Mesenchymal stem cell (in vitro differentiated cells and primary cell): Measurements from ENCODE around the gene KCND2.

ENCODE experiments used
- DNase-seq: peaks from one replicate; pipeline ENCODE4 v3.0.0-alpha.2; 2013
- H2AFZ ChIP-seq: one replicate; pipeline ENCODE4 v1.6.1; 2013; ENCODE audit warnings: low read depth, mild to moderate bottlenecking, control low read depth, inconsistent platforms, low read length, moderate library complexity
- H2AK5ac ChIP-seq: 2 replicates; pipeline ENCODE4 v1.6.1; 2013; ENCODE audit warnings: low read length, moderate library complexity, mild to moderate bottlenecking, inconsistent platforms; ENCODE audit not compliant: severe bottlenecking
- H2BK120ac ChIP-seq: one replicate; pipeline ENCODE4 v1.6.1; 2013; ENCODE audit warnings: low read depth, mild to moderate bottlenecking, inconsistent platforms, low read length, moderate library complexity
- H2BK12ac ChIP-seq, 2 experiments: one replicate each; pipeline ENCODE4 v1.6.1; 2013; ENCODE audit warnings: inconsistent platforms in 2 of 2, low read length in 2 of 2, mild to moderate bottlenecking in 2 of 2, moderate library complexity in 2 of 2, control low read depth in 1 of 2
- H2BK15ac ChIP-seq: one replicate; pipeline ENCODE4 v1.6.1; 2013; ENCODE audit warnings: mild to moderate bottlenecking, low read depth, inconsistent platforms; ENCODE audit not compliant: poor library complexity, severe bottlenecking
- H2BK5ac ChIP-seq: 2 replicates; pipeline ENCODE4 v1.6.1; 2013; ENCODE audit warnings: low read depth, mild to moderate bottlenecking, low read length, control low read depth, inconsistent platforms; ENCODE audit not compliant: poor library complexity, severe bottlenecking
- H3K14ac ChIP-seq, 2 experiments: one replicate each; pipeline ENCODE4 v1.6.1; 2013; ENCODE audit warnings: inconsistent platforms in 2 of 2, low read length in 2 of 2, control low read depth in 1 of 2, mild to moderate bottlenecking in 1 of 2, moderate library complexity in 1 of 2
- H3K18ac ChIP-seq, 2 experiments: one replicate each; pipeline ENCODE4 v1.6.1; 2013; ENCODE audit warnings: inconsistent platforms in 2 of 2, low read length in 2 of 2, control low read depth in 1 of 2, low read depth in 1 of 2, mild to moderate bottlenecking in 1 of 2
- H3K23ac ChIP-seq, 2 experiments: one replicate each; pipeline ENCODE4 v1.6.1; 2013; ENCODE audit warnings: inconsistent platforms in 2 of 2, low read length in 2 of 2, mild to moderate bottlenecking in 2 of 2, moderate library complexity in 2 of 2, control low read depth in 1 of 2
- H3K27ac ChIP-seq: 2 replicates; pipeline ENCODE4 v1.5.1; 2013; ENCODE audit warnings: mild to moderate bottlenecking, moderate library complexity, low read length, control low read depth, inconsistent platforms; ENCODE audit not compliant: poor library complexity, severe bottlenecking
- H3K27me3 ChIP-seq, 2 experiments: 2 replicates each; pipeline versions ENCODE4 v1.6.1 to v1.7.0; 2013; ENCODE audit warnings: low read length in 2 of 2, mild to moderate bottlenecking in 2 of 2, moderate library complexity in 2 of 2, control low read depth in 1 of 2, inconsistent platforms in 1 of 2; ENCODE audit not compliant: control insufficient read depth in 1 of 2, insufficient read depth in 1 of 2
- H3K36me3 ChIP-seq, 2 experiments: 2 replicates each; pipeline versions ENCODE4 v1.6.1 to v1.7.0; 2013; ENCODE audit warnings: low read length in 2 of 2, control low read depth in 1 of 2, inconsistent platforms in 1 of 2, low read depth in 1 of 2, mild to moderate bottlenecking in 1 of 2; ENCODE audit not compliant: insufficient read depth in 2 of 2, control insufficient read depth in 1 of 2
- H3K4ac ChIP-seq, 2 experiments: one replicate each; pipeline ENCODE4 v1.6.1; 2013; ENCODE audit warnings: inconsistent platforms in 2 of 2, low read length in 2 of 2, mild to moderate bottlenecking in 2 of 2, moderate library complexity in 2 of 2, control low read depth in 1 of 2, low read depth in 1 of 2
- H3K4me1 ChIP-seq: 2 replicates; pipeline ENCODE4 v1.6.1; 2013; ENCODE audit warnings: low read depth, low read length, control low read depth; ENCODE audit not compliant: control insufficient read depth, insufficient read depth
- H3K4me2 ChIP-seq: 2 replicates; pipeline ENCODE4 v1.6.1; 2013; ENCODE audit warnings: low read length, mild to moderate bottlenecking, inconsistent platforms; ENCODE audit not compliant: poor library complexity, severe bottlenecking
- H3K4me3 ChIP-seq, 2 experiments: 2 replicates each; pipeline versions ENCODE4 v1.5.1 to v1.7.0; 2013; ENCODE audit warnings: low read length in 2 of 2, mild to moderate bottlenecking in 2 of 2, control low read depth in 1 of 2, low read depth in 1 of 2; ENCODE audit not compliant: insufficient read depth in 1 of 2
- H3K79me1 ChIP-seq: replicated peaks from 2 replicates; pipeline ENCODE4 v1.6.1; 2013; ENCODE audit warnings: mild to moderate bottlenecking, control low read depth, low read length, inconsistent platforms; ENCODE audit not compliant: poor library complexity, severe bottlenecking
- H3K9ac ChIP-seq: 2 replicates; pipeline ENCODE4 v1.7.0; 2013; ENCODE audit warnings: mild to moderate bottlenecking, low read length, moderate library complexity
- H3K9me3 ChIP-seq: 2 replicates; pipeline ENCODE4 v1.7.0; 2013; ENCODE audit warnings: mild to moderate bottlenecking, low read length; ENCODE audit not compliant: control insufficient read depth
- H4K8ac ChIP-seq: one replicate; pipeline ENCODE4 v1.6.1; 2013; ENCODE audit warnings: inconsistent platforms, mild to moderate bottlenecking, low read length, moderate library complexity
- H4K91ac ChIP-seq: one replicate; pipeline ENCODE4 v1.6.1; 2013; ENCODE audit warnings: mild to moderate bottlenecking, low read length, inconsistent platforms
- WGBS: methylation state at CpG from one replicate; pipeline ENCODE4 v1.1.7; 2013; ENCODE audit warnings: mixed read lengths; 5-methylcytosine and 5-hydroxymethylcytosine counted together

The KCND2 gene

GRCh38 chr7:120431016-120431415 lies 158.0 kb downstream of the KCND2 start:
- 71% methylated on average over 1 of the region's 1 CpG for WGBS
- no peak overlapping the region for H3K27ac ChIP-seq
- H4K91ac ChIP-seq: no peak overlapping the region
- no peaks in the 10 kb centered on the region for H3K79me1 ChIP-seq
- H3K27me3 ChIP-seq: no peaks in the 10 kb centered on the region
- H3K4me1 ChIP-seq: no peaks in the 10 kb centered on the region
- peaks cover 0 to 12% of the 10 kb centered on the region in 2 experiments for H3K36me3 ChIP-seq
- H2BK120ac ChIP-seq: no peak overlapping the region
- H4K8ac ChIP-seq: no peak overlapping the region
- H3K14ac ChIP-seq: no peak overlapping the region
- no peak overlapping the region for H2BK5ac ChIP-seq
- no peak overlapping the region for H2BK15ac ChIP-seq
- H3K4ac ChIP-seq: no peak overlapping the region
- no peak overlapping the region for H2AFZ ChIP-seq
- H2AK5ac ChIP-seq: no peak overlapping the region
- no peak for DNase-seq
- H3K4me3 ChIP-seq: no peak overlapping the region
- no peaks in the 10 kb centered on the region for H3K9me3 ChIP-seq
- no peak overlapping the region for H2BK12ac ChIP-seq
- H3K4me2 ChIP-seq: no peak overlapping the region
- H3K23ac ChIP-seq: no peak overlapping the region
- H3K9ac ChIP-seq: no peak overlapping the region
- no peak overlapping the region for H3K18ac ChIP-seq

DNA sequence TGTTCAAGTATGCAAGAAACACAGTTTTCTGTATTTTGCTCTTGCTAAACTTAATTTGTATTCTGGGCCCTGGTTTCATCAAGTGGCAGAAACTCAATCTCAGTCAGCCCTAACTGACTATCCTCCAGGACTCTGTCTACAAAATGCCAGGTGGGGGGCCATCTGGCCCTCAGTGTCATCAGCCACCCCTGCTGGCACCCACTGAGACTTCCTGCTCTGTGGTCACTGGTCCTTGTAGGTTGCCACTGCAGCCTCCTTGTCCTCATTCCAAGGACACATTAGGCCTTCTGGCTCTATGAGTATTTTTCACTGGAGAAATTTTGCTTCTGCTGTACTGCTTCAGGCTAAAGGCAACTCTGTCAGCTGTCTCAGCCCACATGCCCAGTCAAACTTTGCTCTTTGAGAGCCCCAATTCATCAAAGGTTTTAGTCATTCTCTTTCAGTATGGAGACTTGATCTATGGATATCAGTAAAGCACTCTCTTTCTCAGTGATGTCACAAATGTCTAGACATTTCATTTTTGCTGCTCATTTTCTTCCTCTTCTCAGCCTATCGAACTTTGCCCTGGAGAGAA lies 163.6 kb downstream of the KCND2 start:
- Histone ChIP-seq H3K23ac (no peak overlapping the region), H2BK12ac (no peak overlapping the region), H2BK15ac (no peak overlapping the region), H2BK120ac (no peak overlapping the region), H4K91ac (no peak overlapping the region), H3K9me3 (no peaks in the 10 kb centered on the region), H3K4me3 (no peak overlapping the region), H3K27ac (no peak overlapping the region), H3K4ac (no peak overlapping the region), H3K9ac (no peak overlapping the region), H2AFZ (no peak overlapping the region), H3K36me3 (peaks cover 0 to 18% of the 10 kb centered on the region in 2 experiments), H2AK5ac (no peak overlapping the region), H3K14ac (no peak overlapping the region), H3K27me3 (no peaks in the 10 kb centered on the region), H2BK5ac (no peak overlapping the region), H3K79me1 (no peaks in the 10 kb centered on the region), H3K18ac (no peak overlapping the region), H3K4me2 (no peak overlapping the region), H3K4me1 (no peaks in the 10 kb centered on the region), H4K8ac (no peak overlapping the region)
- WGBS: no CpG with 5 or more reads among the region's 1 CpG
- no peak for DNase-seq

GRCh38 chr7:120441850-120442249 lies 168.9 kb downstream of the KCND2 start:
- H3K27me3 ChIP-seq: no peaks in the 10 kb centered on the region
- no CpG with 5 or more reads among the region's 1 CpG for WGBS
- H2AK5ac ChIP-seq: no peak overlapping the region
- H3K14ac ChIP-seq: no peak overlapping the region
- H2BK120ac ChIP-seq: no peak overlapping the region
- H3K4me3 ChIP-seq: no peak overlapping the region
- H2AFZ ChIP-seq: no peak overlapping the region
- H2BK12ac ChIP-seq: no peak overlapping the region
- H4K8ac ChIP-seq: no peak overlapping the region
- H3K36me3 ChIP-seq: peaks cover 0 to 6% of the 10 kb centered on the region in 2 experiments
- H3K9me3 ChIP-seq: no peaks in the 10 kb centered on the region
- H3K4me1 ChIP-seq: no peaks in the 10 kb centered on the region
- H3K27ac ChIP-seq: no peak overlapping the region
- DNase-seq: no peak
- H3K79me1 ChIP-seq: no peaks in the 10 kb centered on the region
- H2BK15ac ChIP-seq: no peak overlapping the region
- no peak overlapping the region for H3K4ac ChIP-seq
- no peak overlapping the region for H3K4me2 ChIP-seq
- no peak overlapping the region for H2BK5ac ChIP-seq
- no peak overlapping the region for H3K18ac ChIP-seq
- H4K91ac ChIP-seq: no peak overlapping the region
- no peak overlapping the region for H3K9ac ChIP-seq
- H3K23ac ChIP-seq: no peak overlapping the region

DNA sequence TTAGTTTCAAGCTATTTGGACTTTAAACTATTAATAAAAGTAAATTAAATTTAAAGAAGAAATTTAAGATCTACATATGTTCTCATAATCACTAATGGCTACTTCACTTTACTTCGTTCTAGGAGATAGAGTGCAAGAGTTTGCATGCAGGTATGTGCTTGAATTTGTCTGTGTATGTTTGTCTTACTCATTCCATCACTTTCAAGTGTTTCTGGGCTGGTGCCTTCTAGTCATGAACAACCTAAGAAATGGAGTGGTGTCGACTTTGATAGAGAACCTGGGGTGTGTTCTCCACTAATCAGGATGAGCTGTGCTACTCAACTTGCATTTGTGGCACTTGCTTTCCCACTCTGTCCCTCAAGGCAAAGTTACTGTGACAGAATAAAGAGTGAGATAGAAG lies 169.9 kb downstream of the KCND2 start:
- no peaks in the 10 kb centered on the region for H3K79me1 ChIP-seq
- no peak overlapping the region for H2AK5ac ChIP-seq
- H3K9me3 ChIP-seq: no peaks in the 10 kb centered on the region
- H2AFZ ChIP-seq: no peak overlapping the region
- no peak overlapping the region for H2BK120ac ChIP-seq
- peaks cover 0 to 2% of the 10 kb centered on the region in 2 experiments for H3K36me3 ChIP-seq
- no peak overlapping the region for H3K23ac ChIP-seq
- no peak overlapping the region for H3K14ac ChIP-seq
- no peak overlapping the region for H2BK15ac ChIP-seq
- no peak overlapping the region for H4K91ac ChIP-seq
- no peak overlapping the region for H3K4me3 ChIP-seq
- no peak for DNase-seq
- no peak overlapping the region for H3K4ac ChIP-seq
- 94% methylated on average over 2 of the region's 2 CpGs for WGBS
- H3K9ac ChIP-seq: no peak overlapping the region
- no peak overlapping the region for H3K18ac ChIP-seq
- no peak overlapping the region for H3K4me2 ChIP-seq
- no peaks in the 10 kb centered on the region for H3K27me3 ChIP-seq
- H4K8ac ChIP-seq: no peak overlapping the region
- no peaks in the 10 kb centered on the region for H3K4me1 ChIP-seq
- H2BK12ac ChIP-seq: no peak overlapping the region
- no peak overlapping the region for H3K27ac ChIP-seq
- H2BK5ac ChIP-seq: no peak overlapping the region
